Fibroblast of skin of back (primary cell): ENCODE results near the gene PPP2R2B.
"Not testable (repeated sequence)": the region's sequence is repeated elsewhere in the genome, so short reads cannot be mapped to it uniquely, and the experiment has no call there.

Experiments used
- DNase-seq: peaks from one replicate; pipeline ENCODE4 v3.0.0-alpha.2; 2013

The PPP2R2B gene

DNA sequence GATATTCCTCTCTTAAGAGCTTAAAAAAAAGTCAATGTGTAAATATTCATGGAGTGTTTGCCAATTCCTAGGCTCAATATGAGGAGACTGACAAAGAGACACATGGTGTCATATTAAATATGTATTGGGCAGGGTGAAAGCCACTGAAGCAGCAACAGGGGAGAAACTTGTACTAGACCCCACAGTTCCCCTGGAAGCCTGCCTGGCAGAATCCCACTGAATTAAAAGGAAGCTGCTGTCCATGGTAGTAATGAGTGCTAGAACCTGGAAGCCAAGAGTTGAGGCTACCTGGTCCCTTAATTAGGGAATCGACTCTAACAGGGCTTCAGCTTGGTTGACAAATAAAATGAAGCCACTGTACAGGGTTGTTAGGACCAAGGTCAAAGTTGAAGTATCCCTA is 233.2 kb downstream of the PPP2R2B start:
- no peak for DNase-seq

DNA sequence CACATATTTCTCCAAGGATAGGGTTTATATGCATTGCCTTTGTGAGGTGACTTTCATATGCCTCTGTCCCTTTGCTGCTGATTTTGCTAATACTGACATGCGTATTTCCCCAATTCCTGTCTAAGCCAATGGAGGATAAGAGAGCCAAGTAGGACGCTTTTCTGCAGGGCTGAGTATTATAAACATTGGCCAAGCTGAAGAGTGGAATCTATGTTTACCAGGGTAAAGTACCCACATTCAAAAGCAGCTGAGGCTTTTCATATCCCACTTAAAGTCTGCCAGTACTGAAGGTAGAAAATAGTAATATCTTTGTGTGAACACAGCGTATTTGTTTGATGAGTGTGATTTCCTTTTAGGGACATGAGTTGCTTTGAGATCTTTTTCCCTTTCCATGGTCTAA is 233.7 kb downstream of the PPP2R2B start:
- no peak for DNase-seq

DNA sequence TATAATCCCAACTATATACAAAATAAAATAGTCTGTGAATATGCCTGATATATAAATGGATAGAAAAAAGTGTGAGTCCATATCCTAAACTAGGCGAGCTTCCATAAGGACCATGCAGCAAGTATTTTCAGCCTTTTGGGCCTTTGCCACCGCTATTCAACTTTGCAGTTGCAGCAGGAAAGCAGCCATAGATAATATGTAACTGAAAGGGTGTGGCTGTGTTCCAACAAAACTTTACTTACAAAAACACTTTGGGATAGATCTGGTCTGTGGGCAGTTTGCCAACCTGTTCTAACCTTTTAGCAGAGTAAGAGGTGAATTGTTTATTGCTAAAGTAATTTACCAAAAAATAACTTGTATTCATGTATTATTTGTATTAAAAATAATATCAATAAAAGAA is 234.8 kb downstream of the PPP2R2B start:
- DNase-seq, result no peak

DNA sequence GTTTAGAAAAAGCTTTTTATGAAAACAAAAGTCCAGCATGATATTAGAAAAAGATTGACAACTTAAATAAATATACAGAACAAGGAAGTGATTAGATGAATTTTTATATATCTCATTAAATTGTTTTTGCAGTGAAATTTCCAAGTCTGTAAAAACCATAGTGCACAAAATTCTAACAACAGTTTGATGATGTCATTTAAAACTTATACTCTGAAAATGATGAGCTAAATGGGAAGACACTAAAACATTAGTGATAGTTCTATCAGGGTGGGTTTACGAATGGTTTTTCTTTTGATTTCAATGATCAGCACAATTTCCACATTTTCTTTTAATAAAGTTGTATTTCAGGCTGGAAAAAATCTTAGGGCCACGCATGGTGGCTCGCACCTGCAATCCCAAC is 236.1 kb downstream of the PPP2R2B start:
- no peak for DNase-seq

DNA sequence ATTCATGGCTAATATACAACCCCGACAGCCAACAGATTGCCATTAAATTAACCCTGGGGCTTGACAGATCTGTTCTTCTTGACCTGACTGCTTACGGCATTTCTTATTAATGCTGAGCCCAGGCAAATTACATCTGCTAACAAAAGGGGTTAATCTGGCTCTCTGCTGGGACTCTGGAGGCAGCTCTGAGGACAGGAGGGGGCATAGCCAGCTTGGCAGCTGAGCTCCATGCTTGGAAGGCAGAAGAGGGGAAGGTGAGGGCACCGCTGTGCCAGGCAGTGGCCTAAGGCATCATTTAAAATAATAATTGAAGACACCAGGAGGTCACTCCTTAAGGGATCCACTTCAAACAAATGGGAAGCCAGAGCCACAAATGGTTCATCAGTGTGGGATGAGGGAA is 236.6 kb downstream of the PPP2R2B start:
- DNase-seq, result no peak

DNA sequence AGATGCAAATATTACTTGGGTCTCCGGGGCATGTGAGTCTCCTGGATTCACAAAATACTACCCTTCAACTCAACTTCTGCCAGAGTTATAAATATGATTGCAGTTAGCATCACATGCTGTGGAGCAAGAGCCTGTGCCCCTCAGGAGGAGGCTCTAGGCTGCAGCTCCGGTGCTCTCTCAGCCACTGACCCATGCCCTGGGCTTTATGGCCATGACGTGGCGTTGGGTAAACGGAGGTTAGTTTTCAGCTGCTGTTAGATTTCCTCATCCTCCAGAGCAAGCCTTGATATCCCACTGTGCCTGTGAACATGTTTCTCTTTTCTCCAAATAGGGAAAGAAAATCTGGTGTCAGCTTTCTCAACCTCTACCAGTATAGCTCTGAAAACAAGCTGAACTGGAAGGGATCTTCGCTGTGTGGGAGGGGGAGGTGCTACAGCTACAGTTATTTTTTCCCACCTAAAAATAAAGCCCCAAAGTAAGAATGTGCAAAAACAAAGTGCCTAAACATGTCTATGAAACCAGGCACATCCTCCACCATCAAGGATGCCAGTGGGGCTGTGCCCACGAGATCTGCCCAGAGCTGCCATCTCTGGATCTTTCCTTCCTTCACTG is 238.2 kb downstream of the PPP2R2B start:
- DNase-seq, result no peak

DNA sequence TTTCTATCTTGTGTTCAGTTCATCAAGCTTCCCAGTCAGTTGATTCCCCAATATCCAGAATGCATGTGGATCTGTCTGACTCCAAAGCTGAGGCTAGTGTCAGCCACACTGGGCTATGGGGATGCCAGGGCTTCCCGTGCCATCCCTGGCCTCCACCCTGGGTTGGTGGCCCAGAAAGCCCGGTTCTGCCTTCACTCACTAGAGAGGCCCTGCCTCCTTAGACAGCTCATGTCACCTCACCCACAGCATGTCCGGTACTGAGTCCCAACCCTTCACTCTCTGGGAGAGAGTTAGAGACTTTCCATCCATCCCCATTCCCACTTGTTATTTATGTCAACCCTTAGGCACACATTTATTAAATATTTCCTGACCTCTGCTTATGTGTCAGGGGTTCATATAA is 243.1 kb downstream of the PPP2R2B start:
- no peak for DNase-seq

DNA sequence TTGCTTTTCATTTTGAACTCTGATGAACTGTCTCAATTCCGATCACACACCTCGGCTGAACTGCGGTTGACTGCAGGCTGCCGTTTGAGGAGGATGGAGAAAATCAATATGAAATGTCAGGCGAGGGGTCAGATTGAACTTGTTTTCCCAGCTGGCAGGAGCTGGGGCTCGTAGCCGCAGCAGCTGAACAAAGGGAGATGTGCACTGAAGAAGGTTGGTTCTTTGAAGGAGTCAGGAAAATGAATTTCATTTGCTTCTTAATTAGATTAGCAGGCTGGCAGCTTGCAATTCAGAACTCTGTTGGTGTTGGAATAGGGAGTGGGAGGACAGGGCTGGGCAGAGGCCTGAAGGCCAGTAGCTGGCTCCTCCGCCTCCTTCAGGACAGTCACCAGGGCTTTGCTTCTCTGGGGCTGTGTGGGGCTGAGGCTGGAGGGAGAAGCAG is 245.2 kb downstream of the PPP2R2B start:
- DNase-seq, result no peak

DNA sequence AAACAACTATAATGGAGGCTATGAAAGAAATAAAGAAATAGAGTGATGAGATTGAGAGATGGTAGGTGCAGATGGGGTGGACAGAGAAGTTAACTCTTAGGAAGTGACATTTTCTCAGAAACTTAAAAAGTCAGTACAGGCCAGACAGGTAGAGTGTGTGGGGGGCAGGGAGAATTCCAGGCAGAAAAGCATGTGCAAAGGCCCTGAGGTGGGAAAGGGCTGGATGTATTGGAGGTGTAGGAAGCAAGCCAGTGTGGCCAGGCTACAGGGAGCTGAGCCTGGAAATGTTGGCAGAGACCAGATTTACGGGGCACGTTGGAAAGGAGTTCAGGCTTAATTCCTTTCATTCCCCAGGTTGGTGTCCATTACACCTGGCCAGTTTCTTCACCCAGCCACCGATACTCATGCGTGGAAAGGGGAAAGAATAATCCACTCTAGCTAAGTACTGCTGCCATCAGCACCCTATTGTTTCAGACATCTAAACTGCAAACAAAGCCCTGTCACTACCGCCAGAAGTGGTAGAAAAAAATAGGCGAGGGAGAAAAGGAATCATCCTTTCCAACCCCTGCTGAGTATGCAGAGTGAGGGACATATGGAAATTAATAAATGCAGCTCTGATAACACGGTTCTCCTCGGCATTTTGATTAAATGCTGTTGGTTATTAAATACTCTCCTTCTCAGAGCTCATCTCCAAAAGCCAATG is 245.8 kb downstream of the PPP2R2B start:
- no peak for DNase-seq

DNA sequence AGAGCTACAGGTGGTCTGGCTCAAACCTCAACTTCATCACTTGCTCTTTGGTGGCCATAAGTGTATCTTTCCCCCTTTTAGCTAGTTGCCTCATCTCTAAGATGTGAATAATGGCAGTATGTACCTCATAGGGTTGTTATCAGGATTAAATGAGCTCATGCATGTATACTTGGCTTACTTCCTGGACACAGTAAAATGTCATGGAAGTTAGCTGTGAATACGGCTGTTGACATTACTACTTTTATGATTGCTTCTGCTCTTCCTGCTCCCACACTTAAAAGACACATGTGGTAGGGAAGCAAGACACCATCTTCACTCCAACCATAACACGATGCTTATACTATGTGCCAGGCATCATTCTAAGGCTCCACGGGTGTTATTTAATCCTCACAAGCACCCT is 248.1 kb downstream of the PPP2R2B start:
- no peak for DNase-seq

DNA sequence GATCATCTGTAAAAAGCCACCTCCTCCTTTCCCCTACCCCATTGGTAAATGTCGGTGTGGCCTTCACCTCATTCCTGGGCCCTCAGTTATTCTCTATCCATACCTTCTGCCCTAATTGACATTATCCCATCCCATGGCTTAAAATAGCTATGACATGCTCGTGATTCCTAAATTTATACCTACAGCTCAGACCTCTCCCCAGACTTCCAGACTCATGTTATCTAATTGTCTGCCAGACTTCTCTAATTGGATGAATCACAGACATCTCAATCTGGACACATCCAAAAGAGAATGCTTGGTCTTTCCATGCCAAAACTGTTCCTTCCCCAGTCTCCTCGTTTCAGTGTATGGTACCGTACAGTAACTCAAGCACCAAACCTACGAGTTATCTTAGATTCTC is 249.6 kb downstream of the PPP2R2B start:
- DNase-seq, result no peak

DNA sequence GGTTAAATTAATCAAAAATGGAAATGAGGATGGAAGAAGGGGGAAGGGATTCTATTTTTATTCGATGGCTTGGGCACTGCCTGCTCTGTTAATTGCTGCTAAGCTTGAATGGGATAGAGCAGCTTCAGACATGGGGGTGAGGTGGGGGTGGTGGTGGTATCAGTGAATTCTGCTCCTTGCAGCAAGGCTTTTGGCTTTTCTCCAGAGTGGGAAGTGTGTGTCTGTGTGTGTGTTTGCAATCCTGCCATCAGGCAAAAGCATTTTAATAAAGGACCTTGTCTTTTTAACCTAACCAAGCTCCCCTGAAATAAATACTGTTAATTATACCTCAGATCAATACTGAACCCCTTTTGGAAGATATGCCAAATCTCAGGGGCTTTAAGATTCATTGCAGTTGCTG is 251.6 kb downstream of the PPP2R2B start:
- no peak for DNase-seq

DNA sequence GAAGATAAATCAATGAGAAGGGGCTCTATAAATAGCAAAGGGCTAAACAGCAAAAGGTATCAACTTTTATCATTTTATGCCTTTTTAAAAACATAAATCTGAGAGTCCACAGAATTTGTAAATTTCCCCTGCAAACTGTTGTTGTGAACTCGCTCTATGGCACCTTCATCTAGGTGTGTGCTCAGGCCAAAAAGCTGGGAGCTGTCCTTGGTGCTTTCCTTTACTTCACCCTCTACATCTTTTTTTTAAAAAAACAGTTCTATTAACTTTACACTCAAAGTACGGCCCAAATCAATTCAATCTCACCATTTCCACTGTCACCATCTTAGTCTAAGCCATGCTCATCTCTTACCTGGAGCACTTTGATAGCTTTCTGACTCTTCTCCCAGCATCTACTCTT is 254.4 kb downstream of the PPP2R2B start:
- DNase-seq, result no peak

DNA sequence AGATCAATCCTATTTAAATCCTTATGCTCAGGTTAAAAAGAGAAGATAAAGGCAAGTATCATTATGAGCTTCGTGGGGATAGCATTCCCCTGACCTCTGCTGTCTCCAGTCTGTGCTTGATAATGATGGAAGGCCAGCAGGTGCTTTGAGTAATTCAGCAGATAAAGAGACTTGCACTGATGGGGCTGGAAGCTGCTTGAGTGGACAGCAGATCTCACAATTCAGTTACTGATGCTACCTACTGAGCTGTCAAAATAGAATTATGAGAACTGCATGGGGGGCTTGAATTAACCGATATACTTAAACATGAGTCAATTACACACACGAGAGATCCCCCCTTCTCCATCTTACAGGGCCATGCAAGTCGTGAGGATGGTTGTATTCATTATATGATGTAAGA is 254.9 kb downstream of the PPP2R2B start:
- no peak for DNase-seq

DNA sequence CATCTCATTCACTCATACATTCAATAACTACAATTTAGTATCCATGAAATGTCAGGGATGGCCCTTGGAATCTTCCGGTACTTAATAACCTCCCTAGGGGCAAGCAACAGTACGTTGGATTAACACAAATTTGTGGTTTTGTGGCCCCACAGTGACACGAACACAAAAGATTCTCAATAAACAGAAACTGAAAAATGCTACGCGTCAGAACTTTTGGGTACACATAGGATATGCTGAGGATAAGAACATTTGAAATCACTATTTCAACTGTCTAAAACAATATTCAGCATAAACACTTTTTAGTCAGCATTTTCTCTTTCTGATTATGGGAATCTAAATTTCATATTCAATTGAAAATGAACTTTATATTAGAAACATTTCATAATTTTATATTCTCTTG is 255.5 kb downstream of the PPP2R2B start:
- DNase-seq, result no peak

DNA sequence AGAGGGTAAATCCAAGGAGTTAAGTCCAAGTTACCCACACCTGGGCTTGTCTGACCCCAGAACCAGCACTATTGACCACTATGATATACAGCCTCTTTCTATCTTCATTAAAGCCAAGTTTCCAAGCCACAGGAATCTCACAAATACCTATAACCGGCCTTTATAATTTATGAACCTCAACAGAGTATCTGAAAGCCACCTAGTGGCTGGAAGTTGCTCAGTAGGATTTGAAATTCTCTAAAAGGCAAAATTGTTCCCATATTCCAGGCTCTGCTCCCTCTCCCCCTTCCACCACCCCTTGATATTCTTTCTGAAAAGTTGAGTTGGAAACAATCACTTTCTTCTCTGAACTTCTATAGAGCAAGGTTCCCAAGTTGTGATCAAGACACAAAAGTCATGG is 256.2 kb downstream of the PPP2R2B start:
- DNase-seq, result no peak

DNA sequence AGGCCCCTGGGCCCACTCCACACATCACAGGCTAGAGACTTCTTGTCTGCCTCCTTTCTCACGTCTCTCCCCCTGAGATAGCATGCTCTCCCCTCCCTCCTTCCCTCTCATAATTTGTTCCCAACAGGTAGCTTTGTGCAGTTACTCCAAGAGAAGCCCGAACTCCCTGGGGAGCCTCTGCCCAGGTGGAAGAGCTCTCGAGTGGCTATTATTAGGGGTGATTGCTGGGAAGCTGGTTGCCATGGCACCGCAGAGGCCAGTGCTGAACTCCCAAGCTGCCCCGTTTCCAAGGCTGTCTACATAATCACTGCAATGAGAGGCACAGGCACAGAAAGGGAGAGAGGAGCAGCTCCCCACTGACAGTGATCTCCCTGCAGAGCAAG is 257.9 kb downstream of the PPP2R2B start:
- DNase-seq, result no peak

DNA sequence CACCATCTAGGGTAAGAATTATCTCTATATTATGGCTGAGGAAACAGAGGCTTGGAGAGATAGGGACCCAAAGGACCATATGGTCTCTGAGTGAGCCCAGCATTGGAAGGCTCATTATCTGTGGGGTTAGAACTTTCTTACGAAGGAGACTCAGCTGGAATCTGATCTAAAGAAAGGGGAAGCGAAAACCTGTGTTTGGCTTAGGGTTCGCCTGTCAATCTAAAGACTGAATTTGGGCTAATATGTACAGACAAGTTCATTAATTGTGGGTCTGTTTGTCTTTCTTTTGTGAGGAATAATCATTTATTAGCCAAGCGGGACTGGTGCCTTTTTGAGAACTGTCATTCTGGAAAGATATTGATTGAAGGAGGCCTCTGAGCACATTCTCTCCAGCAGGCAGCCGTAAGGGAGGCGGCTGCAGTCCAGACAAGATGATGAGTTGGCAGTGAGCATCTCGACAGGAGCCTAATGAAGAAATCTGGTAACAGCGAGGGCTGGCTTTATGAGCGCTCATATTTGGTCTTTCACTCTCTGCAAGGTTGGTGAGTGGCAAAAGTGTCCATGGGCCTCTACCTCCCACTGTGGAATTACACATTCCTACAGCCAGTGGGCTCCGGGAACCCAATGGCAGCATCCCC is 258.4 kb downstream of the PPP2R2B start:
- no peak for DNase-seq

DNA sequence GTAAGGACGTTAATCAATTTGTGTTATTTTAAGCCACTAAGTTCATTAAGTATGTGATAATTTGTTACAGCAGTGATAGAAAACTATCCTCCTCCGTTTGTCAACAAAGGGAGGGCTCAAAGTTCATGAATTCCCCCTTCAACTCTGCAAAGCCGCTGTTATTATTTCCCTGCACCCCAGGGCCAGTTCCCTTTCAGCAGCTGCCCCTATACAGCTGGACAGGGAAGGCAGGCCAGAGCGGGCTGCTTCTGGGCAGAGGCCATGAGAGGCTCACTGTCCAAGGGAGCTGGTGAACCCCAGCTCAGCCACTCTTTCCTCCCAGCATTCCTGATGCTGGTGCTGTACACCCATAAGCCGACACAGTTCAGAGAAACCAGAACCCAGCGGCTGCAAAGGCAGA is 260.1 kb downstream of the PPP2R2B start:
- no peak for DNase-seq

DNA sequence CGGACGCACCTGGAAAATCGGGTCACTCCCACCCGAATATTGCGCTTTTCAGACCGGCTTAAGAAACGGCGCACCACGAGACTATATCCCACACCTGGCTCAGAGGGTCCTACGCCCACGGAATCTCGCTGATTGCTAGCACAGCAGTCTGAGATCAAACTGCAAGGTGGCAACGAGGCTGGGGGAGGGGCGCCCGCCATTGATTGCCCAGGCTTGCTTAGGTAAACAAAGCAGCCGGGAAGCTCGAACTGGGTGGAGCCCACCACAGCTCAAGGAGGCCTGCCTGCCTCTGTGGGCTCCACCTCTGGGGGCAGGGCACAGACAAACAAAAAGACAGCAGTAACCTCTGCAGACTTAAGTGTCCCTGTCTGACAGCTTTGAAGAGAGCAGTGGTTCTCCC is 268.8 kb downstream of the PPP2R2B start:
- DNase-seq, result not testable (repeated sequence)

DNA sequence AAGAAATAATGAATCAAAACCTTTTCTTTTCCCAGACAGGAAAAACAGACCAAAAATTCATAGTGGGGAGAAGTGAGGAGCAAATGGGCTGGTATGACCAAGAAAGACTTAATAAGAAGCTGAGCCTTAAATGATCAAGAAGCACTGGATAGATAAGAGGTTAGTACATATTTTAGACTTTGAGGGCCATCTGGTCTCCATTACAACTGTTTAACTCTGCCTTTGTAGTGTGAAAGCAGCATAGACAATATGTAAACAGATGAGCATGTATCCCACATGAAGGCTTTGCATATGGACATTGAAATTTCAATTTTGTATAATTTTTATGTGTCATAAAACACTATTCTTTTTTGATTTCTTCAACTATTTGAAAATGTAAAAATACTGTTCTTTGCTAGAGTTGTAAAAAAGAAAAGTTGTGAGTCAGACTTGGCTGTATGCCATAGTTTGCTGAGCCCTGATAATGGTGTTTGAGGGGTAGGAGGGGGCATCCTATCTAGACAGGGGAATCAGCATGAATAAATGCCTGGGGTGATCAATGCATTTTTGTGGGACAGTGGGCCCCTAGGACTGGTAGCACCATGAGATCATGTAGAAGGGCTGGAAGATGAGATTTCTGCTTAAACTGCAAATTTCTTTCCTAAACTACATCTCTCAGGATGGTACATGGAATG is 270.8 kb downstream of the PPP2R2B start:
- DNase-seq, result no peak

DNA sequence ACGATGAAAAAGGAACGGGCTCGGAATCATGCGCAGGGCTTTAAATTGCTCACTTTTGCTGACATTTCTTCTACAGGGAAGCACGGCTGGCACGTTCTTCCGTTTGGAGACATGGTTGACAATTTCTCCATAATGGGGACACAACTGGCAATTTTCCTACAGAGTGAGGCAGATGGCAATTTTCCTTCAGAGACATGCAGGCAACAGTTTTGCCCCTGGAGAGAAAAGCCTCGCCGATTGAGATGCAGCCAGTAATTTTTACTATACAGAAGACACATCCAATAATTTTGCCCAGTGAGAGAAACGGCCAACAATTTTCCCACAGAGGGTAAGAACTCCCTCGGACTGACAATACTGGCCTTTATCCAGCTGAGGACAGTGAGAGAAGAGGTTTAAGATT is 271.7 kb downstream of the PPP2R2B start:
- DNase-seq, result no peak

DNA sequence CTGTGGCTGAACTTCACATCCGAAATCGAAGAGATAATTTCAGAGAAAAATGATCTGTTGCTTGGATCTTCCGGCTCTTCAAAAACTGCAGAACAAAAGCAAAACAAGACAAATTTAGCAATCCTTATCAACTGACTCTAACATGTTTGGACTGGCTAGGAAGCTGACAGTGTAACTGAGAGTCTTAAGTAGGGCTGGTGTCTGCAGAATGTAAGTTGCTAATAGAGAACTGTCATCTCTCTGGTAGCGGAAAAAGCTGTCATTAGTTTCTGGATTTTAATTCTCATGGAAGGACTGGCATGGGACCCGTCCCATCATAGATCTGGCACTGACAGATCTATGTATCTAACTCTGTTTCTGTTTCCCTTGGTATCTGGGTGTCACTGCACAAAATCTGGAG is 278.2 kb downstream of the PPP2R2B start:
- DNase-seq, result no peak

DNA sequence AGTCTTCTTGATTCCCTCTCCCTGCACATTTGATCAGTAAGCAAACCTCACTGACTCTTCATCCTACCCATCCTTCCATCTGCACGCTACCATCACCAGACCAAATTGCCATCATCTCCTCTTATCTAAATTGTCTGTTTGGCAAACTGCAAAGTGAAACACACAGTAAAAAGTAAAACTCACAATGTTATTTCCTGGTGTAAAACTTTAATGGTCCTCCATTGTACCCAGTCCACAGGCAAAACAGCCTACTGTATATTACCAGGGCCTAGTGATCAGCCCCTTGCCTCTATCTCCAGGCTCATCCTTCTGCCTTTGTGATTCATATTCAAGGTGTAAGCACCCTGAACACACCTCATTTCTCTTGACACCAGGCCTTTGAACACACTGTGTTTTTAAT is 279.3 kb downstream of the PPP2R2B start:
- no peak for DNase-seq
